Measurements from ENCODE around the gene CHST8.

The CHST8 gene

GRCh38 chr19:33675501-33676124 lies 53.9 kb downstream of the CHST8 start:
- no peak for DNase-seq

GRCh38 chr19:33676999-33677665 lies 55.4 kb downstream of the CHST8 start:
- DNase-seq: no peak

DNA sequence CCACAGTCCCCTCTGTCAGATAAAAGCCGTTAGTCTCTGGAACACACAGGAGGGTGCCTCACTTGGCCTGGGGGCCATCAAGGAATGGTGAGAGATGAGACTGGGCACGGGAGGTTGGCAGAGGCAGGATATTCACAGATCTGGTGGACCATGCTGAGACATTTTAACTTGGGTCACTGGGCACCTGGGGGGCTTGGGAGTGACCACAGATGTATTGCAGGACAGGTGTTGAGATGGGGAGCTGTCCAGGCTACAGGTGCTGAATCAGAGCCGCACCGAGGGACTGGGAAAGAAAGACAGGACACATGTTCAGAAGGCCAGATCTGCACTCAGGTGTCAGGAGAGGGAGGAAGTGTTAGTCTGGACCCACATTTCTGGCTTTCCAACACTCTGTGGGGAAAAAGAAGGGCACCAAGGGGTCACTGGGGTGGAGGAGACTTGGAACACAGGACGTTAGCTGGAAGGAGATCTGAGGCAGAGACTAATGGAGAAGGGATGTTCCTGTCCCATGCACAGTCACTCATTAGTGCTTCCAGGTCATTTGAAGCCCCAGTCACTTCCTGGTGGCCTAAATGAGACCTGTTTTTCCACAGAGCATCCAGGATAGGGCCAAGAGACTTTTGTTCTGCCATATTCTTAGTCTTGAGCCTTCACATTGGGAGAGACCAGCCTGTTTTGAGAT lies 56.1 kb downstream of the CHST8 start:
- no peak for DNase-seq

GRCh38 chr19:33678796-33679585 lies 57.2 kb downstream of the CHST8 start:
- no peak for DNase-seq

GRCh38 chr19:33679696-33680095 lies 57.9 kb downstream of the CHST8 start:
- DNase-seq: no peak

GRCh38 chr19:33681081-33681680 lies 59.4 kb downstream of the CHST8 start:
- DNase-seq: no peak

GRCh38 chr19:33683881-33684537 lies 62.3 kb downstream of the CHST8 start:
- DNase-seq: no peak

DNA sequence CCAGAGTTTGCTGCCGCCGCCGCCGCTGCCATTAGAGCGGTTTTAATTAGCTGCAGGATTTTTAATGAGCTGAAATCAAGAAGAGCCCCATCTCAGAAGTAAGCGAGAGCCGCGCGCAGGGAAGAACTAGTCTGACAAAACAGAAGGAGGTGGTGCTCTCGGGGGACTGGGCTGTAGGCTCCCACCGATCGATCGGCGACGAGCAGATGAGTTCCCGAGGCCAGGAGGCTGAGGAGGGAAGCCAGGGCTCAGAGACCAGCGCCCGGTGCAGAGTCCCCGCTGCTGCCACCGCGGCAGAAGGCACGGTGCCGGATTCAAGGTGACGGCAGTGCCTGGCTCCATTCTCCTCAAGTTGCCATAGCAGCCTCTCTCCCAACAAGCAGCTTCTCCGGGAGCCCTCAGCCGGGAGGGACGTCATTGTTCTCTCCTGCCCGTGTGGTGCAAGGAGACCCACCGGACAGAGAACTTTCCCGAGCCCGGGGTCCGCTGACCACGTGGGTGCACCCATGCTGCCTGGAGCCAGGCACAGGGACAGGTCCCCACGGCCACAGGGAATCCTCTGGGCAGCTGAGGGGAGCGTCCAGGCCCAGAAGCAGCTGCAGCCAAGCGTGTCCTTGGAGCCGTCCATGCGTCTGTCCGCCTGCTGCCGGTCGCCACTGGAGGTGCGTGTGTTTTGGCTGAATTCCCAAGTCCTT lies 62.9 kb downstream of the CHST8 start:
- DNase-seq: no peak

DNA sequence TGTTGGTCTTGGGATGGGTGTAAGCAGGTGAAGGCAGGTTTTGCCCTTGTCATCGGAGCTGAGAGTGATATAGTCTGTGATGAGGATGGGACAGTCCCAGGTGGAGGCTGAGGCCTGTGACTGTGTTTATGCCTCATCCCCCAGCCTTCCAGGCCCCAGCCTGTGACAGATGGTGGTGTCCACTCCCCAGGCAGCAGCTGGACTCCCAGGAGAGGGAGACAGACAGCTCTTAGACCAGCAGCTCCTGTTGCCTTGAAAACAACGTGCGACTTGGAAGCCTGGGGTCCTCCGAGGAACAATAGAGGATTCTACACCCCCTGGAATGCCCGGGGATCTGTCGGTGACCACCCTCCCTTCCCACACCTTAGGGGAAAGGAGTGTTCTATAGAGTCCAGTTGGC lies 63.8 kb downstream of the CHST8 start:
- no peak for DNase-seq

- no peak for DNase-seq
These were observed 64.5 kb downstream of the CHST8 start for GRCh38 chr19:33686262-33686661.

DNA sequence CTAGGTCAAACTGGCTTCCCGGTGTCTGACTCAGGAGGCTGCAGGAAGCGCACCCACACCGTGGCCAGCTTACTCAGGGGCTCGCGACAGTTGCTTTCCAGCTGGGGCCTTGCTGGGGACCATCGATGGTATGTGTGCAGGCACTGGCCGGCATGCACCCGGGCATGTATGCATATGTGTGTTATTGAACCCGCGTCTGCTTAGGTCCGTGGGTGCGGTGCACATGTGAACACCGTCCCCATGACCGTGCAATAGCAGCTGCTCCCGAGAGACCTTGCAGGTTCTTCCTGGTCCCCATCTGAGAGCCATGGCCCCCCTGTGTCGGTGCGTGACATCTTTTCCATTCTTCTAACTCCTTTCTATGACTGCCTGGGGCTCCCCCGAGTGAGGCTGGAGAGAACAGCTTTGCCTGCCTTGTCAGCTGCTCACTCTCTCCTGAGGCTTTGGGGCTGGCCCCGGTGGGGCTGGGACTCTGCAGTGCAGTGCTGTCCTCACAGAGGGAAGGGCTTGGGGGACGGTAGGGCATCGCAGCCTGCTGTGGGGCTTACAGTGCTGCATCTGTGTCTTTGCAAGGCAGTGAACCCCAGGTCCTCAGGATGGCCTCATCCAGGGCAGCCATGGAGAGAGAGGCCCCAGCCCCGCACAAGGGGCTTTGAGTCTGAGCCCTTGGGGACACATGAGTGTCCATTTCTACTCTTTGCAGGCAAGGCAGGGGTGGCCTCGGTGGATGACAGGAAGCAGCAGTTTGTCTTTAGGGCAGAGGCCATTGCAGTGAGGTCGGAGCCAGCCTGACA lies 65.1 kb downstream of the CHST8 start:
- DNase-seq: no peak

- DNase-seq: no peak
These were observed 65.9 kb downstream of the CHST8 start for GRCh38 chr19:33687481-33688170.

GRCh38 chr19:33688171-33688992 lies 66.6 kb downstream of the CHST8 start:
- DNase-seq: no peak

- DNase-seq: no peak
These were observed 67.5 kb downstream of the CHST8 start for GRCh38 chr19:33689138-33689746.

GRCh38 chr19:33689868-33690267 lies 68.1 kb downstream of the CHST8 start:
- DNase-seq: no peak

- no peak for DNase-seq
These were observed 68.8 kb downstream of the CHST8 start for GRCh38 chr19:33690378-33691029.

- DNase-seq: no peak
These were observed 69.3 kb downstream of the CHST8 start for GRCh38 chr19:33691030-33691427.

DNA sequence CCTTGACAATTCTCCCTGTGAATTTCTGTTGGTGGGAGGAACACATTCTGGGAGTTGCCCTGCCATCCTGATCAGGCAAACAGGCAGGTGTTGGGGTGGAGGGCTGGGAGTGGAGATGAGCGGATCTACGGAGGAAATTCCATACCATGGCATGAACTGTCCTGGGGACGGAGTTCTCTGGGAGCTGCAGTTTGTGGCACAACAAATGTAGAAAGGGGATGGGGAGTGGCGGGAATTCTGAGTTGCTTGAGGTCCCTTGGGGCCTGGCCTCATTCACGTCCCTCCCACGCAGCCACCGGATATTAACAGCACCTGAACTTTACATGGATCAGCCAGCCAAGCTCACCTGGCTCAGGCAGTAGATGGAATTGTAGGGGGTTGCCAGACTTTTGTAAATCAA lies 70.0 kb downstream of the CHST8 start:
- DNase-seq: no peak

Data from cortex of kidney (tissue), 1 donor.